Activated T-helper 2 cell treated with anti-CD3 and anti-CD28 coated beads, Interferon-gamma antibody, Interleukin-2, Interleukin-4, amounts not matched to agents 10 μg/mL and 5 μg/mL and 100 μg/mL, durations not matched to agents 14 hours and 24 hours and 36 hours (primary cell): ENCODE results near the gene COBL. TPM values are rescaled to one million over a fixed set of nuclear protein-coding genes. Genes with fewer than 3 reads are reported as not detected.

Experiments used
- DNase-seq: peaks from one replicate; pipeline ENCODE4 v3.0.0; 2021; ENCODE audit warnings: low spot score
- H3K27ac Mint-ChIP-seq: one replicate; pipeline ENCODE4 v1.8.0; 2021; ENCODE audit warnings: mixed read lengths
- H3K27me3 Mint-ChIP-seq: one replicate; pipeline ENCODE4 v1.8.0; 2021; ENCODE audit warnings: low read depth, mixed read lengths
- H3K36me3 Mint-ChIP-seq: one replicate; pipeline ENCODE4 v1.8.0; 2021; ENCODE audit warnings: low read depth, mixed read lengths
- H3K4me1 Mint-ChIP-seq: one replicate; pipeline ENCODE4 v1.8.0; 2021; ENCODE audit warnings: low read depth, mixed read lengths
- H3K4me3 Mint-ChIP-seq: one replicate; pipeline ENCODE4 v1.8.0; 2021; ENCODE audit warnings: low read depth, mild to moderate bottlenecking, moderate library complexity, mixed read lengths
- H3K9me3 Mint-ChIP-seq: one replicate; pipeline ENCODE4 v1.8.0; 2021; ENCODE audit warnings: mixed read lengths
- intact Hi-C: fragments of 100-400 bp; cut with micrococcal nuclease; formaldehyde crosslinking; loops from one replicate; pipeline ENCODE4 v1.15.1; 2023
- total RNA-seq: library from RNA; stranded (reverse); gene quantifications from 2 replicates; pipeline ENCODE4 v1.2.3, GENCODE V29; 2022

Gene COBL
- total RNA-seq, 1 donor from 2014 or later: not detected

- no peak for DNase-seq
- H3K9me3 Mint-ChIP-seq: no peaks in the 10 kb centered on the region
- no peak overlapping the region for H3K4me3 Mint-ChIP-seq
- no peak overlapping the region for H3K27ac Mint-ChIP-seq
- no peaks in the 10 kb centered on the region for H3K4me1 Mint-ChIP-seq
- intact Hi-C loops: no loop called here
- H3K36me3 Mint-ChIP-seq: no peaks in the 10 kb centered on the region
- H3K27me3 Mint-ChIP-seq: no peaks in the 10 kb centered on the region
Observed at GRCh38 chr7:51344406-51345138, 28.0 kb upstream of the COBL start.

- H3K36me3 Mint-ChIP-seq: no peaks in the 10 kb centered on the region
- H3K9me3 Mint-ChIP-seq: no peaks in the 10 kb centered on the region
- intact Hi-C loops: no loop called here
- H3K4me3 Mint-ChIP-seq: no peak overlapping the region
- no peak for DNase-seq
- H3K27ac Mint-ChIP-seq: no peak overlapping the region
- no peaks in the 10 kb centered on the region for H3K27me3 Mint-ChIP-seq
- H3K4me1 Mint-ChIP-seq: no peaks in the 10 kb centered on the region
Observed at GRCh38 chr7:51340936-51341335, 24.3 kb upstream of the COBL start.

- H3K36me3 Mint-ChIP-seq: no peaks in the 10 kb centered on the region
- H3K27ac Mint-ChIP-seq: no peak overlapping the region
- intact Hi-C loops: no loop called here
- DNase-seq: no peak
- no peaks in the 10 kb centered on the region for H3K4me1 Mint-ChIP-seq
- no peaks in the 10 kb centered on the region for H3K27me3 Mint-ChIP-seq
- H3K9me3 Mint-ChIP-seq: no peaks in the 10 kb centered on the region
- H3K4me3 Mint-ChIP-seq: no peak overlapping the region
Observed at GRCh38 chr7:51340029-51340838, 23.6 kb upstream of the COBL start.

GRCh38 chr7:51335057-51335456, 18.4 kb upstream of the COBL start:
- no peak for DNase-seq
- Mint-ChIP-seq H3K27me3 (no peaks in the 10 kb centered on the region), H3K36me3 (no peaks in the 10 kb centered on the region), H3K4me1 (no peaks in the 10 kb centered on the region), H3K4me3 (no peak overlapping the region), H3K27ac (no peak overlapping the region), H3K9me3 (no peaks in the 10 kb centered on the region)
- intact Hi-C loops: no loop called here

- no peak for DNase-seq
- no peaks in the 10 kb centered on the region for H3K4me1 Mint-ChIP-seq
- H3K27me3 Mint-ChIP-seq: no peaks in the 10 kb centered on the region
- H3K27ac Mint-ChIP-seq: no peak overlapping the region
- no peaks in the 10 kb centered on the region for H3K36me3 Mint-ChIP-seq
- no peak overlapping the region for H3K4me3 Mint-ChIP-seq
- intact Hi-C loops: no loop called here
- H3K9me3 Mint-ChIP-seq: no peaks in the 10 kb centered on the region
Observed at GRCh38 chr7:51329696-51330263, 13.2 kb upstream of the COBL start.

GRCh38 chr7:51328351-51328801, 11.8 kb upstream of the COBL start:
- no peak overlapping the region for H3K4me3 Mint-ChIP-seq
- H3K27me3 Mint-ChIP-seq: no peaks in the 10 kb centered on the region
- H3K4me1 Mint-ChIP-seq: no peaks in the 10 kb centered on the region
- intact Hi-C loops: no loop called here
- no peak overlapping the region for H3K27ac Mint-ChIP-seq
- no peaks in the 10 kb centered on the region for H3K9me3 Mint-ChIP-seq
- no peak for DNase-seq
- no peaks in the 10 kb centered on the region for H3K36me3 Mint-ChIP-seq

GRCh38 chr7:51327287-51327717, 10.7 kb upstream of the COBL start:
- Mint-ChIP-seq H3K9me3 (no peaks in the 10 kb centered on the region), H3K27ac (no peak overlapping the region), H3K4me1 (no peaks in the 10 kb centered on the region), H3K27me3 (no peaks in the 10 kb centered on the region), H3K36me3 (no peaks in the 10 kb centered on the region), H3K4me3 (no peak overlapping the region)
- intact Hi-C loops: no loop called here
- no peak for DNase-seq

- Mint-ChIP-seq H3K27ac (no peak overlapping the region), H3K4me3 (no peak overlapping the region), H3K9me3 (no peaks in the 10 kb centered on the region), H3K27me3 (no peaks in the 10 kb centered on the region), H3K4me1 (no peaks in the 10 kb centered on the region), H3K36me3 (no peaks in the 10 kb centered on the region)
- intact Hi-C loops: no loop called here
- DNase-seq: no peak
Observed at GRCh38 chr7:51326656-51327286, 10.2 kb upstream of the COBL start.

GRCh38 chr7:51325908-51326307, 9.3 kb upstream of the COBL start:
- no peaks in the 10 kb centered on the region for H3K36me3 Mint-ChIP-seq
- no peak overlapping the region for H3K4me3 Mint-ChIP-seq
- no peaks in the 10 kb centered on the region for H3K9me3 Mint-ChIP-seq
- no peaks in the 10 kb centered on the region for H3K4me1 Mint-ChIP-seq
- intact Hi-C loops: no loop called here
- no peaks in the 10 kb centered on the region for H3K27me3 Mint-ChIP-seq
- no peak overlapping the region for H3K27ac Mint-ChIP-seq
- DNase-seq: no peak

GRCh38 chr7:51325261-51325676, 8.7 kb upstream of the COBL start:
- no peaks in the 10 kb centered on the region for H3K36me3 Mint-ChIP-seq
- H3K9me3 Mint-ChIP-seq: no peaks in the 10 kb centered on the region
- no peak for DNase-seq
- H3K27ac Mint-ChIP-seq: no peak overlapping the region
- no peak overlapping the region for H3K4me3 Mint-ChIP-seq
- H3K27me3 Mint-ChIP-seq: no peaks in the 10 kb centered on the region
- intact Hi-C loops: no loop called here
- H3K4me1 Mint-ChIP-seq: no peaks in the 10 kb centered on the region

GRCh38 chr7:51324206-51324898, 7.7 kb upstream of the COBL start:
- no peak for DNase-seq
- no peak overlapping the region for H3K27ac Mint-ChIP-seq
- no peaks in the 10 kb centered on the region for H3K36me3 Mint-ChIP-seq
- no peaks in the 10 kb centered on the region for H3K9me3 Mint-ChIP-seq
- H3K4me3 Mint-ChIP-seq: no peak overlapping the region
- no peaks in the 10 kb centered on the region for H3K4me1 Mint-ChIP-seq
- peaks cover 4% of the 10 kb centered on the region for H3K27me3 Mint-ChIP-seq
- intact Hi-C loops: no loop called here

- Mint-ChIP-seq H3K4me1 (peaks cover 2% of the 10 kb centered on the region), H3K4me3 (no peak overlapping the region), H3K27ac (no peak overlapping the region), H3K9me3 (no peaks in the 10 kb centered on the region), H3K27me3 (peaks cover 22% of the 10 kb centered on the region), H3K36me3 (no peaks in the 10 kb centered on the region)
- no peak for DNase-seq
- intact Hi-C loops: no loop called here
Observed at GRCh38 chr7:51321961-51322515, 5.4 kb upstream of the COBL start.
